HCT116 (cell line): ENCODE data around the gene PGA5. TPM values are rescaled to one million over a fixed set of nuclear protein-coding genes. Genes with fewer than 3 reads are reported as not detected.

Source experiments
- ATAC-seq: fragments of 200-7000 bp; cut with Tn5 transposase; 2 replicates; pipeline ENCODE4 v1.9.1; 2020; ENCODE audit warnings: mild to moderate bottlenecking, moderate library complexity
- BruUV-seq: library from RNA; stranded (reverse); fragments of 400-500 nt; replicated peaks from 2 replicates; lab custom pipeline; 2021; lab: Mats Ljungman, UMichigan
- CTCF ChIA-PET: fragments of 300-600 bp; sonication (Branson Sonifier 250); formaldehyde crosslinking; loops from one replicate; lab custom pipeline; 2021; ENCODE audit warnings: antibody characterized with exemption; lab: Charles Lee
- POLR2A ChIA-PET: fragments of 300-600, 350-600 bp; sonication (Branson Sonifier 250); formaldehyde crosslinking; loops from one replicate; lab custom pipeline; 2021; ENCODE audit warnings: antibody characterized with exemption; lab: Charles Lee
- RAD21 ChIA-PET, 2 experiments: fragments of 300-600 bp; sonication (Branson Sonifier 250); formaldehyde crosslinking; loops; one replicate each; lab custom pipeline; 2023; ENCODE audit warnings: low total read pairs in 2 of 2; ENCODE audit not compliant: uncharacterized antibody in 2 of 2, unreplicated experiment in 2 of 2, low non-redundant PET in 1 of 2; lab: Charles Lee
- DNase-seq: peaks from one replicate; pipeline ENCODE4 v3.0.0-alpha.2; 2010; ENCODE audit warnings: low read depth, low spot score
- H2AFZ ChIP-seq: fragments of 200-600 bp; shearing (Covaris generic), sonication (generic); 2 replicates; pipeline ENCODE4 v1.6.1; 2017; ENCODE audit warnings: low read depth, mixed run types, mixed read lengths, antibody characterized with exemption, low read length; ENCODE audit not compliant: poor library complexity, severe bottlenecking
- H3K27ac ChIP-seq: 2 replicates; pipeline ENCODE4 v1.5.1; 2012; ENCODE audit warnings: low read depth, low read length
- H3K27me3 ChIP-seq: fragments of 200-600 bp; sonication (generic); 2 replicates; pipeline ENCODE4 v1.6.1; 2016; ENCODE audit warnings: mixed run types, low read length, mixed read lengths; ENCODE audit not compliant: insufficient read depth
- H3K36me3 ChIP-seq, 2 experiments: fragments of 200-500 bp in 1 of 2; fragments of 200-600 bp in 1 of 2; sonication (Bioruptor generic) in 1 of 2; sonication (generic) in 1 of 2; 2 replicates each; pipeline versions ENCODE4 v1.5.1 to v1.6.1; 2014 to 2016; ENCODE audit warnings: low read length in 2 of 2, inconsistent platforms in 1 of 2, mixed read lengths in 1 of 2, mixed run types in 1 of 2; ENCODE audit not compliant: insufficient read depth in 2 of 2, control insufficient read depth in 1 of 2
- H3K4me1 ChIP-seq, 2 experiments: fragments of 200-600 bp in 1 of 2; sonication (generic) in 1 of 2; 2 replicates each; pipeline versions ENCODE4 v1.5.1 to v1.6.1; 2012 to 2017; ENCODE audit warnings: low read length in 2 of 2, inconsistent platforms in 1 of 2, mild to moderate bottlenecking in 1 of 2, mixed read lengths in 1 of 2, mixed run types in 1 of 2, moderate library complexity in 1 of 2; ENCODE audit not compliant: insufficient read depth in 2 of 2, control insufficient read depth in 1 of 2
- H3K4me2 ChIP-seq: fragments of 200-600 bp; sonication (generic); 2 replicates; pipeline ENCODE4 v1.6.1; 2017; ENCODE audit warnings: mixed run types, low read length, mixed read lengths
- H3K4me3 ChIP-seq, 2 experiments: fragments of 200-600 bp in 1 of 2; sonication (generic) in 1 of 2; replicated peaks in 1 of 2; 2 replicates each; pipeline ENCODE4 v1.5.1; 2011 to 2016; ENCODE audit warnings: low read length in 2 of 2, control low read depth in 1 of 2, low read depth in 1 of 2, mild to moderate bottlenecking in 1 of 2, mixed read lengths in 1 of 2, mixed run types in 1 of 2
- H3K79me2 ChIP-seq: fragments of 200-600 bp; sonication (generic); 2 replicates; pipeline ENCODE4 v1.6.1; 2017; ENCODE audit warnings: mild to moderate bottlenecking, mixed run types, low read length, moderate library complexity, mixed read lengths; ENCODE audit not compliant: insufficient read depth
- H3K9ac ChIP-seq: fragments of 200-600 bp; sonication (generic); 2 replicates; pipeline ENCODE4 v1.6.1; 2016; ENCODE audit warnings: low read length, mixed read lengths
- H3K9me2 ChIP-seq: fragments of 200-600 bp; sonication (generic), shearing (Covaris generic); 2 replicates; pipeline ENCODE4 v1.6.1; 2017; ENCODE audit warnings: mixed run types, mild to moderate bottlenecking, moderate library complexity; ENCODE audit not compliant: insufficient read depth
- H3K9me3 ChIP-seq, 2 experiments: fragments of 200-500 bp in 1 of 2; fragments of 200-600 bp in 1 of 2; sonication (Bioruptor generic) in 1 of 2; sonication (generic) in 1 of 2; 2 replicates each; pipeline ENCODE4 v1.6.1; 2014 to 2017; ENCODE audit warnings: low read length in 2 of 2, mixed read lengths in 2 of 2, inconsistent platforms in 1 of 2, low read depth in 1 of 2, mild to moderate bottlenecking in 1 of 2, mixed run types in 1 of 2, moderate library complexity in 1 of 2; ENCODE audit not compliant: control insufficient read depth in 1 of 2, insufficient read depth in 1 of 2
- H4K20me1 ChIP-seq: fragments of 200-600 bp; sonication (generic), shearing (Covaris generic); 2 replicates; pipeline ENCODE4 v1.6.1; 2017; ENCODE audit warnings: mixed run types, mild to moderate bottlenecking, moderate library complexity; ENCODE audit not compliant: insufficient read depth
- ATF3 ChIP-seq: IDR thresholded peaks from 2 replicates; pipeline ENCODE4 v1.6.1; 2012
- CEBPB ChIP-seq: IDR thresholded peaks from 2 replicates; pipeline ENCODE4 v1.6.1; 2012; ENCODE audit warnings: low read depth
- EZH2 ChIP-seq: fragments of 200-600 bp; sonication (generic); IDR thresholded peaks from 2 replicates; pipeline ENCODE4 v1.6.1; 2017; ENCODE audit warnings: antibody characterized with exemption, mixed run types
- EZH2phosphoT487 ChIP-seq: fragments of 200-600 bp; IDR thresholded peaks from 2 replicates; pipeline ENCODE4 v1.6.1; 2018; ENCODE audit warnings: antibody characterized with exemption, borderline replicate concordance
- FOSL1 ChIP-seq: IDR thresholded peaks from 2 replicates; pipeline ENCODE4 v1.6.1; 2012; ENCODE audit warnings: low read depth
- POLR2A ChIP-seq: IDR thresholded peaks from 2 replicates; pipeline ENCODE4 v1.7.0; 2011; ENCODE audit warnings: borderline replicate concordance; ENCODE audit not compliant: insufficient read depth, insufficient read length; ENCODE audit errors: extremely low read depth
- RAD21 ChIP-seq: IDR thresholded peaks from 2 replicates; pipeline ENCODE4 v1.6.1; 2012; ENCODE audit warnings: low read depth, mild to moderate bottlenecking
- REST ChIP-seq: IDR thresholded peaks from 2 replicates; pipeline ENCODE4 v1.6.1; 2012; ENCODE audit warnings: low read depth
- SIN3A ChIP-seq: IDR thresholded peaks from 2 replicates; pipeline ENCODE4 v1.6.1; 2012; ENCODE audit warnings: low read depth
- SP1 ChIP-seq: IDR thresholded peaks from 2 replicates; pipeline ENCODE4 v1.6.1; 2012; ENCODE audit warnings: low read depth
- TCF7L2 ChIP-seq: IDR thresholded peaks from 2 replicates; pipeline ENCODE4 v1.7.0; 2011; ENCODE audit warnings: borderline replicate concordance, inconsistent platforms; ENCODE audit not compliant: insufficient read depth, insufficient read length; ENCODE audit errors: extremely low read depth
- YY1 ChIP-seq: IDR thresholded peaks from 2 replicates; pipeline ENCODE4 v1.6.1; 2011; ENCODE audit warnings: low read length, low read depth, moderate library complexity, mild to moderate bottlenecking; ENCODE audit not compliant: insufficient replicate concordance; ENCODE audit errors: extremely low read depth
- ZFX ChIP-seq: fragments of 450-650 bp; IDR thresholded peaks from 2 replicates; pipeline ENCODE4 v1.6.1; 2017
- ZNF274 ChIP-seq: fragments of 200-500 bp; sonication (Bioruptor generic); IDR thresholded peaks from 2 replicates; pipeline ENCODE4 v1.6.1; 2014; ENCODE audit warnings: mild to moderate bottlenecking, low read depth, low read length, inconsistent platforms
- intact Hi-C: fragments of 100-400 bp; cut with micrococcal nuclease; formaldehyde crosslinking; loops from 2 replicates; pipeline ENCODE4 v1.10.0; 2022
- total RNA-seq: library from RNA; stranded (reverse); gene quantifications from one replicate; pipeline ENCODE4 v1.2.1, GENCODE V29; 2021; ENCODE audit not compliant: unreplicated experiment

PGA5 gene
- total RNA-seq, 1 experiment from 2014 or later = not detected

GRCh38 chr11:61292356-61292755, 51.4 kb downstream of the PGA5 start:
- Histone ChIP-seq H3K27me3 (no peaks in the 10 kb centered on the region), H3K27ac (no peak overlapping the region), H4K20me1 (no peaks in the 10 kb centered on the region), H3K9me2 (no peaks in the 10 kb centered on the region), H3K4me1 (no peaks in the 10 kb centered on the region), H3K9ac (no peak overlapping the region), H3K79me2 (no peaks in the 10 kb centered on the region), H3K9me3 (no peaks in the 10 kb centered on the region), H2AFZ (no peak overlapping the region), H3K4me3 (no peak overlapping the region), H3K4me2 (no peak overlapping the region), H3K36me3 (no peaks in the 10 kb centered on the region)
- intact Hi-C loops = no loop called here
- ChIA-PET POLR2A (no interaction called here), CTCF (no interaction called here), RAD21 (no interaction called here)
- DNase-seq = no peak
- no peak for ATAC-seq
- no TSS peak for BruUV-seq
- no peak for TF ChIP-seq FOSL1
- no peak for TF ChIP-seq SP1
- TF ChIP-seq ZNF274 = no peak

GRCh38 chr11:61293867-61294716, 53.1 kb downstream of the PGA5 start:
- intact Hi-C loops = no loop called here
- TF ChIP-seq TCF7L2 (no peak), POLR2A (no peak), ATF3 (no peak), CEBPB (no peak), EZH2phosphoT487 (no peak), FOSL1 (no peak), ZFX (no peak), REST (no peak), YY1 (no peak), RAD21 (no peak), ZNF274 (no peak), SP1 (no peak), SIN3A (no peak), EZH2 (no peak)

More at GRCh38 chr11:61293867-61294716, 53.1 kb downstream of the PGA5 start:
- Histone ChIP-seq H3K79me2 (no peaks in the 10 kb centered on the region), H3K9me2 (no peaks in the 10 kb centered on the region), H3K27me3 (no peaks in the 10 kb centered on the region), H3K36me3 (peaks cover 0 to 12% of the 10 kb centered on the region in 2 experiments; a peak in 2 of 4 replicates), H3K4me1 (no peaks in the 10 kb centered on the region), H3K27ac (no peak overlapping the region), H2AFZ (no peak overlapping the region), H3K4me3 (no peak overlapping the region), H3K4me2 (peak overlapping the region; percentile 27), H4K20me1 (no peaks in the 10 kb centered on the region), H3K9ac (no peak overlapping the region), H3K9me3 (no peaks in the 10 kb centered on the region)
- ChIA-PET RAD21 (no interaction called here), POLR2A (no interaction called here), CTCF (no interaction called here)
- peak; percentile 31 for ATAC-seq
- no TSS peak for BruUV-seq
- no peak for DNase-seq
